Tongue (tissue), 2 donors: Measurements from ENCODE around the gene KITLG. TPM values are rescaled to one million over a fixed set of nuclear protein-coding genes. Genes with fewer than 3 reads are reported as not detected.
"Not testable (repeated sequence)": the region's sequence is repeated elsewhere in the genome, so short reads cannot be mapped to it uniquely, and the experiment has no call there.

Experiments used
- DNase-seq: peaks from one replicate; pipeline ENCODE4 v3.0.0-alpha.2; 2015
- total RNA-seq: library from RNA; depleted of rRNA; stranded (reverse); fragments of >200 nt; gene quantifications from one replicate; pipeline ENCODE4 v1.2.3, GENCODE V29; 2014

Gene KITLG
- total RNA-seq, 1 donor from 2014 or later = 41.1 TPM

GRCh38 chr12:88576866-88577265 is 3.4 kb downstream of the KITLG start:
- DNase-seq = no peak

- no peak for DNase-seq
Measured at GRCh38 chr12:88575361-88575970, 4.8 kb downstream of the KITLG start.

- DNase-seq = no peak
Measured at GRCh38 chr12:88574278-88574677, 6.0 kb downstream of the KITLG start.

GRCh38 chr12:88573583-88573982 is 6.7 kb downstream of the KITLG start:
- no peak for DNase-seq

GRCh38 chr12:88572781-88573549 is 7.3 kb downstream of the KITLG start:
- no peak for DNase-seq

- no peak for DNase-seq
Measured at GRCh38 chr12:88571543-88571942, 8.7 kb downstream of the KITLG start.

GRCh38 chr12:88570103-88570502 is 10.2 kb downstream of the KITLG start:
- no peak for DNase-seq

GRCh38 chr12:88566430-88566829 is 13.8 kb downstream of the KITLG start:
- DNase-seq = no peak

- no peak for DNase-seq
Measured at GRCh38 chr12:88562846-88563582, 17.3 kb downstream of the KITLG start.

GRCh38 chr12:88562151-88562550 is 18.1 kb downstream of the KITLG start:
- DNase-seq = no peak

- DNase-seq = no peak
Measured at GRCh38 chr12:88559772-88560171, 20.5 kb downstream of the KITLG start.

GRCh38 chr12:88559199-88559598 is 21.1 kb downstream of the KITLG start:
- no peak for DNase-seq

GRCh38 chr12:88558340-88558867 is 21.9 kb downstream of the KITLG start:
- DNase-seq = no peak

- DNase-seq = no peak
Measured at GRCh38 chr12:88556213-88556774, 24.0 kb downstream of the KITLG start.

- peak; percentile 29 for DNase-seq
Measured at GRCh38 chr12:88553941-88554658, 26.2 kb downstream of the KITLG start.

GRCh38 chr12:88552610-88553079 is 27.6 kb downstream of the KITLG start:
- no peak for DNase-seq

- DNase-seq = no peak
Measured at GRCh38 chr12:88549929-88550328, 30.3 kb downstream of the KITLG start.

- DNase-seq = not testable (repeated sequence)
Measured at GRCh38 chr12:88547949-88548348, 32.3 kb downstream of the KITLG start.

- no peak for DNase-seq
Measured at GRCh38 chr12:88546853-88547252, 33.4 kb downstream of the KITLG start.

- no peak for DNase-seq
Measured at GRCh38 chr12:88546226-88546625, 34.0 kb downstream of the KITLG start.
